ENCODE measurements around the gene MPLKIP.

- TF ChIP-seq, protein P1, sequence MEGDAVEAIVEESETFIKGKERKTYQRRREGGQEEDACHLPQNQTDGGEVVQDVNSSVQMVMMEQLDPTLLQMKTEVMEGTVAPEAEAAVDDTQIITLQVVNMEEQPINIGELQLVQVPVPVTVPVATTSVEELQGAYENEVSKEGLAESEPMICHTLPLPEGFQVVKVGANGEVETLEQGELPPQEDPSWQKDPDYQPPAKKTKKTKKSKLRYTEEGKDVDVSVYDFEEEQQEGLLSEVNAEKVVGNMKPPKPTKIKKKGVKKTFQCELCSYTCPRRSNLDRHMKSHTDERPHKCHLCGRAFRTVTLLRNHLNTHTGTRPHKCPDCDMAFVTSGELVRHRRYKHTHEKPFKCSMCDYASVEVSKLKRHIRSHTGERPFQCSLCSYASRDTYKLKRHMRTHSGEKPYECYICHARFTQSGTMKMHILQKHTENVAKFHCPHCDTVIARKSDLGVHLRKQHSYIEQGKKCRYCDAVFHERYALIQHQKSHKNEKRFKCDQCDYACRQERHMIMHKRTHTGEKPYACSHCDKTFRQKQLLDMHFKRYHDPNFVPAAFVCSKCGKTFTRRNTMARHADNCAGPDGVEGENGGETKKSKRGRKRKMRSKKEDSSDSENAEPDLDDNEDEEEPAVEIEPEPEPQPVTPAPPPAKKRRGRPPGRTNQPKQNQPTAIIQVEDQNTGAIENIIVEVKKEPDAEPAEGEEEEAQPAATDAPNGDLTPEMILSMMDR (IDR thresholded peaks at IDR 0.05) = no peak
- TF ChIP-seq USF2 (CRISPR knock-in tag; IDR thresholded peaks at IDR 0.05) = no peak
- no peak for TF ChIP-seq NFATC4 (CRISPR knock-in tag; IDR thresholded peaks at IDR 0.05)
- TF ChIP-seq KAT7 (CRISPR knock-in tag; IDR thresholded peaks at IDR 0.05; ENCODE audit: borderline replicate concordance) = no peak
- TF ChIP-seq ZNF219 (CRISPR knock-in tag; IDR thresholded peaks at IDR 0.05; ENCODE audit: borderline replicate concordance) = no peak
- no peak for TF ChIP-seq MLX (CRISPR knock-in tag; IDR thresholded peaks at IDR 0.05)
- TF ChIP-seq, protein P2, sequence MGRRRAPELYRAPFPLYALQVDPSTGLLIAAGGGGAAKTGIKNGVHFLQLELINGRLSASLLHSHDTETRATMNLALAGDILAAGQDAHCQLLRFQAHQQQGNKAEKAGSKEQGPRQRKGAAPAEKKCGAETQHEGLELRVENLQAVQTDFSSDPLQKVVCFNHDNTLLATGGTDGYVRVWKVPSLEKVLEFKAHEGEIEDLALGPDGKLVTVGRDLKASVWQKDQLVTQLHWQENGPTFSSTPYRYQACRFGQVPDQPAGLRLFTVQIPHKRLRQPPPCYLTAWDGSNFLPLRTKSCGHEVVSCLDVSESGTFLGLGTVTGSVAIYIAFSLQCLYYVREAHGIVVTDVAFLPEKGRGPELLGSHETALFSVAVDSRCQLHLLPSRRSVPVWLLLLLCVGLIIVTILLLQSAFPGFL (CRISPR knock-in tag; IDR thresholded peaks at IDR 0.05; ENCODE audit: borderline replicate concordance) = no peak
- TF ChIP-seq JUN (CRISPR knock-in tag; IDR thresholded peaks at IDR 0.05) = no peak
- no peak for TF ChIP-seq PRRX2 (CRISPR knock-in tag; IDR thresholded peaks at IDR 0.05)
- no peak for TF ChIP-seq TEAD4 (CRISPR knock-in tag; IDR thresholded peaks at IDR 0.05)
These were observed 30.8 kb upstream of the MPLKIP start for GRCh38 chr7:40165216-40165615.

All from WTC11 (cell line).